H1 (cell line): ENCODE results near the gene ITLN1. TPM values are rescaled to one million over a fixed set of nuclear protein-coding genes. Genes with fewer than 3 reads are reported as not detected.

Experiments
- CTCF ChIA-PET: fragments of 300-600 bp; sonication (Branson Sonifier 250); formaldehyde crosslinking; loops from one replicate; lab custom pipeline; 2021; ENCODE audit not compliant: partially characterized antibody; lab: Charles Lee
- POLR2A ChIA-PET: fragments of 300-600 bp; sonication (Branson Sonifier 250); formaldehyde crosslinking; loops from one replicate; lab custom pipeline; 2021; ENCODE audit warnings: inconsistent platforms; ENCODE audit not compliant: partially characterized antibody; lab: Charles Lee
- DNase-seq, 2 experiments: peaks; one replicate each; pipeline versions ENCODE4 v3.0.0 to v3.0.0-alpha.2; 2010 to 2022; ENCODE audit warnings: low spot score in 2 of 2, low read depth in 1 of 2, mixed read lengths in 1 of 2
- FAIRE-seq: peaks from 2 replicates; lab custom pipeline; 2011; peaks lifted over from hg19 to GRCh38; lab: Jason Lieb, UNC
- H2AFZ ChIP-seq: 2 replicates; pipeline ENCODE4 v1.8.1; 2012; ENCODE audit warnings: low read length, inconsistent platforms
- H2AK5ac ChIP-seq: 2 replicates; pipeline ENCODE4 v1.6.1; 2013; ENCODE audit warnings: low read depth, low read length
- H2BK120ac ChIP-seq: replicated peaks from 2 replicates; pipeline ENCODE3; 2013; ENCODE audit warnings: low read depth, low read length, inconsistent platforms
- H2BK12ac ChIP-seq: 2 replicates; pipeline ENCODE4 v1.6.1; 2013; ENCODE audit warnings: low read depth, low read length
- H2BK15ac ChIP-seq: 2 replicates; pipeline ENCODE4 v1.6.1; 2013; ENCODE audit warnings: low read length
- H2BK20ac ChIP-seq: 2 replicates; pipeline ENCODE4 v1.6.1; 2013; ENCODE audit warnings: low read length
- H2BK5ac ChIP-seq: 2 replicates; pipeline ENCODE4 v1.6.1; 2013; ENCODE audit warnings: low read depth, low read length
- H3K14ac ChIP-seq: 2 replicates; pipeline ENCODE4 v1.6.1; 2013; ENCODE audit warnings: inconsistent platforms; ENCODE audit not compliant: insufficient read length
- H3K18ac ChIP-seq: 2 replicates; pipeline ENCODE4 v1.6.1; 2013; ENCODE audit warnings: low read length; ENCODE audit errors: extremely low read depth
- H3K23ac ChIP-seq: 2 replicates; pipeline ENCODE4 v1.6.1; 2013; ENCODE audit warnings: inconsistent platforms; ENCODE audit not compliant: insufficient read length
- H3K23me2 ChIP-seq: 2 replicates; pipeline ENCODE4 v1.6.1; 2013; ENCODE audit warnings: low read depth, low read length
- H3K27ac ChIP-seq: 2 replicates; pipeline ENCODE4 v1.6.1; 2011; ENCODE audit warnings: low read depth, low read length, inconsistent platforms
- H3K27me3 ChIP-seq, 4 experiments: replicated peaks in 1 of 4; 1 replicate in 1 of 4; 2 replicates in 3 of 4; pipeline versions ENCODE4 v1.6.1 to v1.8.1; 2011 to 2013; ENCODE audit warnings: low read length in 3 of 4, mild to moderate bottlenecking in 3 of 4, inconsistent platforms in 2 of 4, mixed read lengths in 2 of 4, moderate library complexity in 1 of 4; ENCODE audit not compliant: control insufficient read depth in 3 of 4, insufficient read depth in 3 of 4; ENCODE audit errors: extremely low read depth in 1 of 4
- H3K36me3 ChIP-seq, 4 experiments: 2 replicates each; pipeline versions ENCODE4 v1.6.1 to v1.8.1; 2011 to 2013; ENCODE audit warnings: mild to moderate bottlenecking in 4 of 4, low read length in 3 of 4, moderate library complexity in 2 of 4, control low read depth in 1 of 4, inconsistent platforms in 1 of 4; ENCODE audit not compliant: insufficient read depth in 4 of 4, control insufficient read depth in 2 of 4
- H3K4ac ChIP-seq: replicated peaks from 2 replicates; pipeline ENCODE3; 2013; ENCODE audit warnings: low read length, low read depth, mixed read lengths, inconsistent platforms; ENCODE audit not compliant: insufficient read length
- H3K4me1 ChIP-seq, 4 experiments: replicated peaks in 1 of 4; 1 replicate in 1 of 4; 2 replicates in 3 of 4; pipeline versions ENCODE4 v1.6.1 to v1.8.1; 2011 to 2013; ENCODE audit warnings: low read length in 3 of 4, inconsistent platforms in 2 of 4, mixed read lengths in 1 of 4; ENCODE audit not compliant: insufficient read depth in 4 of 4, control insufficient read depth in 3 of 4
- H3K4me2 ChIP-seq, 2 experiments: 2 replicates each; pipeline versions ENCODE4 v1.6.1 to v1.8.1; 2011 to 2013; ENCODE audit warnings: low read depth in 2 of 2, low read length in 2 of 2, control low read depth in 1 of 2, inconsistent platforms in 1 of 2, mild to moderate bottlenecking in 1 of 2; ENCODE audit not compliant: insufficient read depth in 1 of 2
- H3K4me3 ChIP-seq, 4 experiments: fragments of 200-600, 300-600 bp in 1 of 4; sonication (generic), shearing (Covaris generic), sonication (Bioruptor Twin) in 1 of 4; 2 replicates each; pipeline versions ENCODE4 v1.5.1 to v1.8.1; 2011 to 2016; ENCODE audit warnings: low read length in 4 of 4, low read depth in 3 of 4, control low read depth in 2 of 4, inconsistent platforms in 2 of 4, mild to moderate bottlenecking in 2 of 4, mixed read lengths in 1 of 4, moderate library complexity in 1 of 4; ENCODE audit not compliant: insufficient read depth in 2 of 4; ENCODE audit errors: extremely low read depth in 1 of 4
- H3K56ac ChIP-seq: replicated peaks from 2 replicates; pipeline ENCODE3; 2013; ENCODE audit warnings: low read depth, mild to moderate bottlenecking, mixed read lengths, low read length, inconsistent platforms; ENCODE audit not compliant: insufficient read length
- H3K79me1 ChIP-seq: 2 replicates; pipeline ENCODE4 v1.6.1; 2013; ENCODE audit warnings: low read depth, low read length, control low read depth
- H3K79me2 ChIP-seq, 2 experiments: 2 replicates each; pipeline versions ENCODE4 v1.6.1 to v1.8.1; 2012 to 2013; ENCODE audit warnings: low read length in 2 of 2, mild to moderate bottlenecking in 2 of 2, inconsistent platforms in 1 of 2; ENCODE audit not compliant: insufficient read depth in 2 of 2, control insufficient read depth in 1 of 2
- H3K9ac ChIP-seq, 4 experiments: replicated peaks in 1 of 4; 1 replicate in 1 of 4; 2 replicates in 3 of 4; pipeline versions ENCODE4 v1.6.1 to v1.8.1; 2011 to 2013; ENCODE audit warnings: low read depth in 3 of 4, low read length in 3 of 4, control low read depth in 2 of 4, mild to moderate bottlenecking in 2 of 4, moderate library complexity in 2 of 4, inconsistent platforms in 1 of 4; ENCODE audit errors: extremely low read depth in 1 of 4
- H3K9me3 ChIP-seq, 2 experiments: 2 replicates each; pipeline versions ENCODE4 v1.6.1 to v1.8.1; 2012 to 2013; ENCODE audit warnings: mild to moderate bottlenecking in 2 of 2, moderate library complexity in 2 of 2, control low read depth in 1 of 2, inconsistent platforms in 1 of 2, low read depth in 1 of 2, low read length in 1 of 2, mixed read lengths in 1 of 2; ENCODE audit not compliant: insufficient read depth in 2 of 2
- H4K20me1 ChIP-seq, 2 experiments: replicated peaks in 1 of 2; 2 replicates each; pipeline versions ENCODE3 to v1.8.1; 2011 to 2013; ENCODE audit warnings: inconsistent platforms in 2 of 2, low read length in 2 of 2, mild to moderate bottlenecking in 1 of 2; ENCODE audit not compliant: insufficient read depth in 2 of 2, control insufficient read depth in 1 of 2
- H4K5ac ChIP-seq: 2 replicates; pipeline ENCODE4 v1.6.1; 2013; ENCODE audit warnings: low read length, low read depth, mixed read lengths, inconsistent platforms; ENCODE audit not compliant: insufficient read length
- H4K8ac ChIP-seq: 2 replicates; pipeline ENCODE4 v1.8.0; 2013; ENCODE audit warnings: mild to moderate bottlenecking, moderate library complexity, low read length, inconsistent platforms; ENCODE audit not compliant: insufficient read depth; ENCODE audit errors: extremely low read depth
- H4K91ac ChIP-seq: replicated peaks from 2 replicates; pipeline ENCODE3; 2013; ENCODE audit warnings: low read length, mixed read lengths, inconsistent platforms; ENCODE audit not compliant: insufficient read length
- CEBPB ChIP-seq: IDR thresholded peaks from 2 replicates; pipeline ENCODE4 v1.6.1; 2012; ENCODE audit warnings: low read depth, low read length
- GTF2F1 ChIP-seq: IDR thresholded peaks from 2 replicates; pipeline ENCODE4 v1.6.1; 2012; ENCODE audit warnings: low read depth, low read length, improper control_type of control experiment, borderline replicate concordance
- WGBS, 2 experiments: shearing (Covaris generic) in 1 of 2; methylation state at CpG; one replicate each; pipeline versions ENCODE4 v1.1.6 to v1.1.7; 2013 to 2015; ENCODE audit warnings: low lambda C conversion rate in 2 of 2, mixed read lengths in 2 of 2, inconsistent platforms in 1 of 2, low coverage in 1 of 2, missing lambda C conversion rate in 1 of 2; ENCODE audit not compliant: insufficient replicate concordance in 2 of 2, insufficient coverage in 1 of 2, insufficient read length in 1 of 2; ENCODE audit errors: extremely low coverage in 1 of 2, missing lambda C conversion rate in 1 of 2; 5-methylcytosine and 5-hydroxymethylcytosine counted together
- polyA plus RNA-seq, 7 experiments: library from polyadenylated mRNA; depleted of rRNA in 3 of 7; stranded (reverse) in 5 of 7; unstranded in 2 of 7; fragments of >200 nt in 5 of 7; fragments of 200-250 nt in 2 of 7; gene quantifications; 1 replicate in 5 of 7; 2 replicates in 1 of 7; 4 replicates in 1 of 7; pipeline versions ENCODE4 v1.2.1 to v1.2.3, GENCODE V29; 2011 to 2013; ENCODE audit warnings: missing spikeins in 2 of 7, mixed read lengths in 2 of 7
- total RNA-seq: library from RNA; stranded (reverse); fragmentation: NEBNext Ultra II Directional; extraction: Animal tissue kit (Norgen Biotek cat#: 25700); gene quantifications from 2 replicates; pipeline ENCODE4 v1.2.1, GENCODE V29; 2021

The ITLN1 gene
- total and polyA plus RNA-seq, 2 of the 8 experiments (the other 6 are each of a cell fraction or from before 2014, with no cell fraction given) = not detected

DNA sequence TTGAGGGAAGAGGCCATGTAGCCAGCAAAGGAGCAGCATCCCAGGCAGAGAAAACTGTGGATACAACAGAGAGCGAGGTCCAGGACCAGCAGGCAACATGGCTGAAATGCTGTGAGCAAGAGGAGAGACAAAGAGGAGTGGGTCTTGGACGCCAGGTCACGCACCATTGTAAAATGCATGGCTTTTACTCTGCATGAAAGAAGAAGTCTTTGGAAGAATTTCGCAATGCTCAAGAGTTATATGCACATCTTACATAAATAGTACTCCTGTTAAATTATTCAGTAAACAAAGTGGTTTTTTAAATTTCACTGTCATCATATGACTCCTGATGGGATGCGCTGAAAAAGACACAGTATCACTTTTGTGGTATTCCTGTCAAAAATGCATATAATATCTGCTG, 25.8 kb downstream of the ITLN1 start:
- peak; percentile 46; the same call in 1 of the 2 replicates for TF ChIP-seq CEBPB
- no peak for TF ChIP-seq GTF2F1
- Histone ChIP-seq H4K91ac (no peak overlapping the region), H2BK5ac (no peak overlapping the region), H3K27me3 (no peaks in the 10 kb centered on the region), H2BK12ac (no peak overlapping the region), H2BK20ac (no peak overlapping the region), H2AFZ (no peak overlapping the region), H3K23ac (no peak overlapping the region), H3K36me3 (no peaks in the 10 kb centered on the region), H3K14ac (no peak overlapping the region), H3K9ac (no peak overlapping the region), H2BK120ac (no peak overlapping the region), H3K56ac (no peak overlapping the region), H4K8ac (no peak overlapping the region), H3K9me3 (no peaks in the 10 kb centered on the region), H4K5ac (no peak overlapping the region), H3K79me1 (no peaks in the 10 kb centered on the region; the same call in 1 of the 2 replicates), H4K20me1 (no peaks in the 10 kb centered on the region), H3K4me3 (no peak overlapping the region), H3K4me1 (peaks cover 0 to 2% (median 0%) of the 10 kb centered on the region in 4 experiments; a peak in 1 of 7 replicates), H2BK15ac (no peak overlapping the region), H3K23me2 (no peaks in the 10 kb centered on the region), H2AK5ac (no peak overlapping the region), H3K27ac (no peak overlapping the region), H3K4ac (no peak overlapping the region), H3K18ac (no peak overlapping the region), H3K4me2 (no peak overlapping the region), H3K79me2 (no peaks in the 10 kb centered on the region)
- POLR2A ChIA-PET = no interaction called here
- DNase-seq = no peak
- WGBS, 2 experiments = 88% methylated on average over 5 of the region's 5 CpGs; no CpG with 5 or more reads in 1 of the 2 experiments
- CTCF ChIA-PET = interaction anchor here (0.6 to 2.1 kb wide), 6 partner anchors 9 to 131 kb away, joined by 3 to 6 read pairs (median 4); partner anchors contain the start of gene ITLN2
- no peak for FAIRE-seq
